Astrocyte of the spinal cord (primary cell): ENCODE data around the gene GCN1.

Experiments
- DNase-seq: peaks from one replicate; pipeline ENCODE4 v3.0.0; 2011; ENCODE audit warnings: low read depth, low spot score
- H3K4me3 ChIP-seq: 2 replicates; pipeline ENCODE4 v1.5.1; 2011; ENCODE audit warnings: low read depth, mild to moderate bottlenecking, low read length, moderate library complexity
- in situ Hi-C: cut with HindIII; loops from 2 replicates; pipeline ENCODE4 v1.10.0; 2017; ENCODE audit warnings: low sequenced_read_pairs
- TF ChIP-seq, protein P1 (sequence below): IDR thresholded peaks from 2 replicates; pipeline ENCODE4 v1.5.1; 2012; ENCODE audit warnings: low read depth, mild to moderate bottlenecking, low read length, inconsistent platforms

The GCN1 gene

DNA sequence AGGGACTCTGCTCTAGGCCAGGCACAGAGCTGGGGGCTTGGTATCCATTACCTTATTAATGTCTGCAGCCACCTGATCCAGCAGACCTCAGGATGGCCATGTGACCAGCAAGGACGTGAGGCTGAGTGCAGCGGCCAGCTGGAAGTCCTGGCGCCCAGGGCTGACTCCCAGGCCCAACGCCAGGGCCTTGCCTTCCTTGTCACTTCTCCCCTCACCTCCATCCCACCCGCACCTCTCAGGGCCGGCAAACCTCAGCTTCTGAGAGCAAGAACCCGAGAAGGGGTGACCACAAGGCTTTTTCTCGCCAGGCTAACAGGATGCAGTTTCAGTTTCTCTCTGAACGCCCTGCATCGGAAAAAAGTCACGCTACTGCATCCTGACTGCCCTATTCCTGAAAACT lies 93.3 kb downstream of the GCN1 start:
- no peak for DNase-seq
- in situ Hi-C loops, result no loop called here
- TF ChIP-seq, protein P1, sequence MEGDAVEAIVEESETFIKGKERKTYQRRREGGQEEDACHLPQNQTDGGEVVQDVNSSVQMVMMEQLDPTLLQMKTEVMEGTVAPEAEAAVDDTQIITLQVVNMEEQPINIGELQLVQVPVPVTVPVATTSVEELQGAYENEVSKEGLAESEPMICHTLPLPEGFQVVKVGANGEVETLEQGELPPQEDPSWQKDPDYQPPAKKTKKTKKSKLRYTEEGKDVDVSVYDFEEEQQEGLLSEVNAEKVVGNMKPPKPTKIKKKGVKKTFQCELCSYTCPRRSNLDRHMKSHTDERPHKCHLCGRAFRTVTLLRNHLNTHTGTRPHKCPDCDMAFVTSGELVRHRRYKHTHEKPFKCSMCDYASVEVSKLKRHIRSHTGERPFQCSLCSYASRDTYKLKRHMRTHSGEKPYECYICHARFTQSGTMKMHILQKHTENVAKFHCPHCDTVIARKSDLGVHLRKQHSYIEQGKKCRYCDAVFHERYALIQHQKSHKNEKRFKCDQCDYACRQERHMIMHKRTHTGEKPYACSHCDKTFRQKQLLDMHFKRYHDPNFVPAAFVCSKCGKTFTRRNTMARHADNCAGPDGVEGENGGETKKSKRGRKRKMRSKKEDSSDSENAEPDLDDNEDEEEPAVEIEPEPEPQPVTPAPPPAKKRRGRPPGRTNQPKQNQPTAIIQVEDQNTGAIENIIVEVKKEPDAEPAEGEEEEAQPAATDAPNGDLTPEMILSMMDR, result no peak
- H3K4me3 ChIP-seq, result no peak overlapping the region

DNA sequence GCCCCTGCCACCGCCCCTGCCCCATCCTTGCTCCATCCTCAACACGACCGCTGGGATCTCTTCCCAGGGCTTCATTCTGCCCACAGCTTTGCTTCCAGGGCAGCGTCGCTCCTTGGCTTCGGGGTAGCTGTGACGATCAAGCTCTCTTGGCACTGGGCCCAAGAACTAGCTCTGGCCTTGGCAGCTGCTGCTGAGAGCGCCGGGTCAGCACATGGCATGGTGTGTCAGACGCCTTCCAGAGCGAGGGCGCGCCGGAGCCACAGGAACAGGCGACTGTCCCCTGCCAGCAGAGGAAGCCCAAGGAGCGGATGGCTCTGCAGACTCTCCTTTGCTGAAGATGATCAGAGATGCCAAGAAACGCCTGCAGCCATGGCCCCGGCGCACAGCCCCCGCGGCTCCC lies 93.9 kb downstream of the GCN1 start:
- H3K4me3 ChIP-seq, result no peak overlapping the region
- DNase-seq, result peak; percentile 50
- TF ChIP-seq, protein P1, result no peak
- in situ Hi-C loops, result no loop called here

DNA sequence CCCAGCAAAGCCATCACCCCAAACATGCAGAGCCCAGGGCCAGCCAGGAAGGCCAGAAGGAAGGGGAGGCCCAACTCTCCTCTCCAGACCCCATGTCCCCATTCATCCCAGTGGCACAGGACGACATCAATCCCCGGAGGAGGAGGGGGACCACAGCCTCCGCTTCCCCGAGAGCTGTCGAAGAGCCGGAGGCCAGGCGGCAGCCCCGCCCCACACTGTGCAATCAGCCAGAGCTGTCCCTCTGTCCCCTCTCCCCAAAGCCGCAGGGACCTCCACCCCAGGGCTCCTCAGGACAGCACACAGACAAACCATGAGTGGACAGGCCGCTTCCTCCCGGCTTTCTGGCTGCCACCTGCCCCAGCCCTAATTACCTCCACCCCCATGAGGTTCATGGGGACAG lies 94.8 kb downstream of the GCN1 start:
- in situ Hi-C loops, result no loop called here
- TF ChIP-seq, protein P1, result no peak
- no peak overlapping the region for H3K4me3 ChIP-seq
- DNase-seq, result no peak

DNA sequence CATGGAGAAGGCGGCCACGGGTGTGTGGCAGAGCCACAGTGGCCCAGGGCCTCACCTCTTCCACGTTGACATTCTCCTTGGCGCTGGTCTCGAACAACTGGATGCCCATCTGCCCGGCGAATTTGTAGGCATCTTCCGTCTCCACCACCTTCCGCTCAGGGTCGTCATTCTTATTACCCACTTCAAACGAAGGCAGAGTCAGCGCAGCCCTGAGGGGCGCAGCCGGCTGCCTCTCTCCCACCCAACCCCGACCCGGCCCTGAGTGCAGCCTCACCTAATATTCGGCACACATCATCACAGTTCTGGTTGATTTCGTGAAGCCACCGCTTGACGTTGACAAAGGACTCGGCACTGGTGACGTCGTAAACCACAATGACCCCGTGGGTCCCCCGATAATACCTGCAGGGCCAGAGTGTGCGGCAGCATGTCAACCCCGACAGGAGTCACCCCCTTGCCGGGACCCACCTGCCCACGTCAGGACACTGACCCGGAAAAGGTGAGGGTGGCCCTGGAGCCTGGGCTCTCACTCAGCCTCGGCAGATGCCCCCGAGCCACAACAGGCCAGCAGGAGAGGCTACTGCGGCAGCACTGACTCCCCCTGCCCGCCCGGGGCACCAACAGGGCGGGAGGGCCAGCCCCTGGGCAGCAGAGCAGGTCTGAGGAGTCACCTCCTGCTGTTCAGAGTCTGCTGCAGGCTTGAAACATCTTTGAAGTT lies 95.6 kb downstream of the GCN1 start:
- H3K4me3 ChIP-seq, result no peak overlapping the region
- TF ChIP-seq, protein P1, result no peak
- DNase-seq, result no peak
- in situ Hi-C loops, result no loop called here

DNA sequence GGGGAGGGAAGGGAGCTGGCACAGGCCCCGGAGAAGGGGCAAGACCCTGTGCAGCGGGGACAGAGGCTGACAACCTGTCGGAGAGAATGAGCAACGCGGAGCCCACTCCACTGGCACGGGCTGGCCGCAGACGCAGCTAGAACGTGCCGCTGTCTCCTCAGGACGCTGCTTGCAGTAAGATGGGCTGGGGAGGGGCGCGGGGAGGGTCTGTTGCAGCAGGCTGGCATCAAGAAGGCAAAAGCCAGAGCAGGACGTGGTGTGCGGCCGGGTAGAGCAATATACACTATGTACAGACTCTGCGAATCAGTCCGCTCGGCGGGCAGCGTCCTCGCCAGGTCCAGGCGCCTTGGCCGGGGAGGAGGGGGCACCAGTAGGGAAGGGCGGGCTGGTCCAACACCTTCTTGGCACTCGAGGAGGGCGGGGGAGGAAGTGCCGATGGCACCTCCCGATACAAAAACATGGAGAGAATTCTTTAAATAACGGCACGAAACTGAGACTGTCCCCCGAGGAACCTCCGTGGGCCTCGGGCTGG lies 97.8 kb downstream of the GCN1 start:
- in situ Hi-C loops, result no loop called here
- TF ChIP-seq, protein P1, result no peak
- no peak overlapping the region for H3K4me3 ChIP-seq
- no peak for DNase-seq

DNA sequence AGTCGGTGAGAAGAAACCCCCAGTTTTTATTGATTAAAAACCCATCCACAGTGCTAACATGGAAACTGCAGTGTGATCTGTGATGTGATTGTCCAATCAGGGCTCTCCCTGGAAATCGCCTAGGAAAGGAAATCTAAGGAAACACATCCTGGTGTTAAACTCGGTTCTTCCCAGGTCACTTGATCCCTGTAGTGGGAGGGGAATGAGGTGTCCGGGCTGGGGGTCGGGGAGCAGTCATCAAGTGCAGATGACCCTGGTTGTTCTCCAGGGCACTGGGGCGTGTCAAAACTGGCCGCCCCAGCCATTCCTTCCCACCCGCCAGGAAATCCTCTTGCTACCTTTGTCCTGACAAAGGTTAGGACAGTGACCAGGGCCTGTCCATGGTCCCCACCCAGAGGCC lies 98.8 kb downstream of the GCN1 start:
- TF ChIP-seq, protein P1, result no peak
- DNase-seq, result no peak
- in situ Hi-C loops, result no loop called here
- H3K4me3 ChIP-seq, result no peak overlapping the region

DNA sequence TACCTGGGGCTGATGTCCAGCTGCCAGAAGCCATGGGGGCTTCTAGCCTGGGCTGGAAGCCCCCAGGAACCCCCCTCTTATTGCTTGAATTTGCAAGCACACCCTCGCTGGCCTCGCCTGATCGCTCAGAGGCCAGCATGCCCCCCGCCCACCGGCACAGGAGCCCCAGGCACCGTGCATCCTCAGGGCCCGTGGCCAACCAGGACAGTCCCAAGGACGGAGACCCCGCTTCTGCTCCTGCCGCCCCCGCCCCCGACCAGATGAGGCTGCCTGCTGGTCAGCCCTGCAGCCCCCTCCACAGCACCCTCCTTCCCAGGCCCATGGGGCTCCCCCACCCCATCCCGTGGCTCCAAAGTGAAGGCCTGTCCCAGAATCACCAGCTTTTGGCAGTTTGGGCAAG lies 99.2 kb downstream of the GCN1 start:
- DNase-seq, result no peak
- TF ChIP-seq, protein P1, result no peak
- in situ Hi-C loops, result no loop called here
- H3K4me3 ChIP-seq, result no peak overlapping the region
